Measurements from ENCODE around the gene CDYL. TPM values are rescaled to one million over a fixed set of nuclear protein-coding genes. Genes with fewer than 3 reads are reported as not detected.

CDYL gene
- total and polyA plus RNA-seq, 2 experiments from 2014 or later = 38.0 to 60.8 TPM

DNA sequence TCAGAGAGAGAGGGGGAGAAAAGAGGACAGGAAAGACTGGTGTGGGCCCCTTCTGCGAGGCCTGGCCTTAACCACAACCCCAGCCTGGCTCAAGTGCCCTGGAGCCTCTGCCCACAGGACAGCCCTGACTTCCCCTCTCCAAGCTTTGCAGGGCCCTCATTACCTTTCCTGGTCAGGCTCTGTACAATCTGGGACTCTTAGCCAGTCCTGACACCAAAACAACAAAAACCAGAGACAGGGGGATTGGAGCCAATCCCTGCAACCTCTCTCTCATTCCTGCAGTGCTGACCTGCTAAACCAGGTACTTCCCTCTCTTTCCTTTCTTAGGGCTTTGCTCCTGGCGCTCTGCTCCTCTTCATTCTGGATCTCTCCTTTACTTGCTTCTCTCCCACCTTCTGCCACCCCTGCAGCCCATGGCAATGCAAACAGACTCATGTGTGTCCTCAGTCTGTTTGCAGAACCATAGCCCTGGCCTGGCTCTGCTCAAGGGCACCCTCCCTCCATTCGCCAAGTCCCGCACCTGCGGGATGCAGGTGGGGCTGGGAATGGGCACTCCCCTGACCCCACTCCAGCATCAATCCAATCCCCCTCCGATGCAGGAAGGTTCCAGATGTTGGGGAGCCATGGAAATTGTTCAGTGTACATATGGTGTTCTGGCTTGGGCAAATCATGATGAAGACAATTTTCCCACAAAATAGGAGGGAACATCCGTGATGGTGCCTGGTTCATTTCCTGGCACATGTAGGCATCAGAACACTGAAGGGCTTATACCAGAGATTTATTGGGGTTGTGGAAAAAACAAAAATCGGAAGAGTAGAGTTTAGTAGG, 189.6 kb downstream of the CDYL start:
- no peaks in the 10 kb centered on the region for H3K9me3 ChIP-seq (ENCODE audit: low read depth)
- no peak overlapping the region for H3K27ac ChIP-seq
- no peak for DNase-seq (ENCODE audit: low read depth in 1 of 2, low spot score in 1 of 2)
- no peak overlapping the region for H3K4me3 ChIP-seq
- TF ChIP-seq CTCF (IDR thresholded peaks at IDR 0.05; ENCODE audit: low read depth, low read length) = no peak
- H3K4me1 ChIP-seq (ENCODE audit: low read depth) = peaks cover 4% of the 10 kb centered on the region
- H3K27me3 ChIP-seq = no peaks in the 10 kb centered on the region
- H3K36me3 ChIP-seq = no peaks in the 10 kb centered on the region

- DNase-seq (ENCODE audit: low read depth in 1 of 2, low spot score in 1 of 2) = peak in 1 of 2 donors; percentile 49
- Histone ChIP-seq H3K27me3 (no peaks in the 10 kb centered on the region), H3K36me3 (no peaks in the 10 kb centered on the region), H3K27ac (no peak overlapping the region), H3K4me3 (no peak overlapping the region), H3K4me1 (ENCODE audit: low read depth) (peaks cover 4% of the 10 kb centered on the region), H3K9me3 (ENCODE audit: low read depth) (no peaks in the 10 kb centered on the region)
- TF ChIP-seq CTCF (IDR thresholded peaks at IDR 0.05; ENCODE audit: low read depth, low read length) = no peak
Observed at GRCh38 chr6:4967301-4968030, 191.3 kb downstream of the CDYL start.

GRCh38 chr6:4969609-4970285, 193.5 kb downstream of the CDYL start:
- Histone ChIP-seq H3K27me3 (no peaks in the 10 kb centered on the region), H3K9me3 (ENCODE audit: low read depth) (no peaks in the 10 kb centered on the region), H3K36me3 (no peaks in the 10 kb centered on the region), H3K27ac (no peak overlapping the region), H3K4me1 (ENCODE audit: low read depth) (peaks cover 8% of the 10 kb centered on the region), H3K4me3 (no peak overlapping the region)
- no peak for TF ChIP-seq CTCF (IDR thresholded peaks at IDR 0.05; ENCODE audit: low read depth, low read length)
- DNase-seq (ENCODE audit: low read depth in 1 of 2, low spot score in 1 of 2) = no peak

DNA sequence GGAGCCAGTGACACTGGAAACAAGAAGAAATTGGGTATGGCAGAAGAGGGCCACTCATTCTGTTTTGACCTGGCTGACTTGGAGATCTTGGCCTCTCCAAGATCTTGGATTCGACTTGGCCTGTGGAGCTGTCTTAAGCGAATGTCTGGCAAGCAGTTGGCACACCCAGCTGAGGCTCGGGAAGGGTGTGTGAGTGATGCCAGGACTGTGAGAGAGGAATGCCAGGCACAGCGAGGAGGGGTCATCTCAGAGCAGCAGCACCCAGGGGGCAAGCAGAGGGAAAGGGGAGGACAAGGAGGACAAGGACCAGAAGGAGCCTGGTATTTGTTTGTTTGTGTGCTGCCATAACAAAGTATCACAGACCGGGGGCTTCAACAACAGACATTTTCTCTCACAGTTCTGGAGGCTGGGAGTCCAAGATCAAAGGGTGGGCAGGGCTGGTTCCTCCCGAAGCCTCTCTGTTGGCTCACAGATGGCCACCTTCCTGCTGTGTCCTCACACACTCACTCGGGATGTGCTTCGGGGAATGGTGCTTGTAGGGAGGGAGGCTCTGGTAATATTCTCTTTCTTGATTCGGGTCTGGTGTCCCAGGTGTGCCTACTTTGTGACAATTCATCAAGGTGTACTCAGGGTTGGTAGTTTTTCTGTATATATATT, 194.7 kb downstream of the CDYL start:
- TF ChIP-seq CTCF (IDR thresholded peaks at IDR 0.05; ENCODE audit: low read depth, low read length) = no peak
- no peaks in the 10 kb centered on the region for H3K9me3 ChIP-seq (ENCODE audit: low read depth)
- H3K36me3 ChIP-seq = no peaks in the 10 kb centered on the region
- no peak overlapping the region for H3K4me3 ChIP-seq
- no peak for DNase-seq (ENCODE audit: low read depth in 1 of 2, low spot score in 1 of 2)
- H3K27me3 ChIP-seq = no peaks in the 10 kb centered on the region
- H3K4me1 ChIP-seq (ENCODE audit: low read depth) = peaks cover 8% of the 10 kb centered on the region
- H3K27ac ChIP-seq = no peak overlapping the region

DNA sequence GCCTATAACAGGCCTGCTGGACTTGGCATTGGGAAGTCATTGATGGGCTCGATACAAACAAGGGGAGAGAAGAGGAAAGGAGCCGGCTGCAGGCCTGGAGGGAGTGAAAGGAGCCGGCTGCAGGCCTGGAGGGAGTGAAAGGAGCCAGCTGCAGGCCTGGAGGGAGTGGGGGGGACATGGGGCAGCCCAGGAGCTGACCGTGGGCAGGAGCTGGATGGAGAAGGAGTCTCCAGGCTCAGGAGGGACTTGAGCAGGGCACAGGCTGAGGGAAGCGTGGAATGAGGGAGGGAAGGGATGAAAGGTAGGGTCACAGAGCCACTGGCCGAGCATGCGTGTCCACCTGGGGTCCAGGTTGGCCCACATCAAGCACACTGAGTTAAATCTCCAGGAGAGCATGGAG, 195.6 kb downstream of the CDYL start:
- Histone ChIP-seq H3K27ac (no peak overlapping the region), H3K9me3 (ENCODE audit: low read depth) (no peaks in the 10 kb centered on the region), H3K4me3 (no peak overlapping the region), H3K36me3 (no peaks in the 10 kb centered on the region), H3K4me1 (ENCODE audit: low read depth) (peaks cover 8% of the 10 kb centered on the region), H3K27me3 (no peaks in the 10 kb centered on the region)
- DNase-seq (ENCODE audit: low read depth in 1 of 2, low spot score in 1 of 2) = no peak
- TF ChIP-seq CTCF (IDR thresholded peaks at IDR 0.05; ENCODE audit: low read depth, low read length) = no peak

All from cardiac muscle cell (in vitro differentiated cells and primary cell).